ENCODE measurements around the gene CHRM5.
"Not testable (repeated sequence)": the region's sequence is repeated elsewhere in the genome, so short reads cannot be mapped to it uniquely, and the experiment has no call there.

The CHRM5 gene

GRCh38 chr15:34038871-34039789, 70.8 kb downstream of the CHRM5 start, which contains the start of gene AVEN:
TSS of gene AVEN (minus strand) at chr15:34039204. CDS start at chr15:34039046, 158 bp downstream.
- TF ChIP-seq SUZ12 (IDR thresholded peaks at IDR 0.05; ENCODE audit: extremely low read depth, insufficient read depth, insufficient read length) (no peak), ZNF274 (IDR thresholded peaks at IDR 0.05; ENCODE audit: low read depth, low read length) (no peak)
- Histone ChIP-seq H3K9me3 (ENCODE audit: insufficient read depth, low read length) (no peaks in the 10 kb centered on the region), H3K27me3 (ENCODE audit: insufficient read depth, insufficient read length) (no peaks in the 10 kb centered on the region), H3K4me3 (ENCODE audit: insufficient read length, low read depth) (peak within 1 kb of the TSS; percentile 71), H3K36me3 (ENCODE audit: insufficient read depth, insufficient read length, low read length) (no peaks in the 10 kb centered on the region), H3K9ac (ENCODE audit: insufficient read length, low read depth) (peak within 1 kb of the TSS; percentile 90), H3K4me1 (ENCODE audit: insufficient read depth, insufficient read length) (no peaks in the 10 kb centered on the region)
- no peak for DNase-seq (ENCODE audit: low read depth, low spot score)

DNA sequence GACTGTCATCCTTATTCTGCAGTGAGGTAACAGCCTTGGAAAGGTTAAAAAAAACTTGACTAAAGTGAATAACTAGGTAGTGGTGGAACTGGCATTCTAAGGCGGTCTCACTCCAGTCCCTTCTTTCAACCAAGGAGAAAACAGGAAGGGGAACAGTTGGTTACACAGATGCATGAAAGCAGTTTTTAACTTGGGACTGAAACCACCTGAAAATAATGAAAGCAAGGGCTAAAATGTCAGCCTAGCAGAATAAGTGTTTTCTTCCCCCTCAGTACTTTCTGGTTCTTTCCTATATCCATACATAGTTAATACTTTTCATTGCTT, 71.5 kb downstream of the CHRM5 start:
- peak overlapping the region; percentile 71 for H3K4me3 ChIP-seq (ENCODE audit: insufficient read length, low read depth)

DNA sequence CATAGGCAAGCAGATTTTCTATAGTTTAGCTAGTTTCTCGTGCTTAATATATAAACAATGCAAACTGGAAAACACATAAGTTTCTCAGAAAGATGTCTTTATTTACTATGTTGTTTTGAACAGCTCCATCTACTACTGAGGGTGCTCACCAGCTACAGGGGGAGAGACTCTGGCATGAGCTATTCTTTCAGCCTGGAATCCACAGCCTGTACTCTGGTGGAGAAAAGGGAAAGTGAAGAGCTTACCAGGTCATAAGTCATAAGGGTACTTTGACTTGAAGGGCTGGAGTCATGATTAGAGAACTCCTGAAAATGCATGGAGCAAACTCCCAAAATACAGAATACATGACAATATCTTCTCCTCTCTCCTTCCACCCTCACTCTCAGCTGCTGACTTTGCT, 75.1 kb downstream of the CHRM5 start:
- Histone ChIP-seq H3K4me3 (ENCODE audit: insufficient read length, low read depth) (no peak overlapping the region), H3K4me1 (ENCODE audit: insufficient read depth, insufficient read length) (no peaks in the 10 kb centered on the region), H3K9me3 (ENCODE audit: insufficient read depth, low read length) (no peaks in the 10 kb centered on the region), H3K27me3 (ENCODE audit: insufficient read depth, insufficient read length) (no peaks in the 10 kb centered on the region), H3K9ac (ENCODE audit: insufficient read length, low read depth) (no peak overlapping the region), H3K36me3 (ENCODE audit: insufficient read depth, insufficient read length, low read length) (no peaks in the 10 kb centered on the region)
- TF ChIP-seq ZNF274 (IDR thresholded peaks at IDR 0.05; ENCODE audit: low read depth, low read length) = no peak
- TF ChIP-seq SUZ12 (IDR thresholded peaks at IDR 0.05; ENCODE audit: extremely low read depth, insufficient read depth, insufficient read length) = no peak
- no peak for TF ChIP-seq YY1 (IDR thresholded peaks at IDR 0.05; ENCODE audit: insufficient read depth, insufficient read length)
- no peak for DNase-seq (ENCODE audit: low read depth, low spot score)

More for the DNA sequence above, 71.5 kb downstream of the CHRM5 start:
- DNase-seq (ENCODE audit: low read depth, low spot score) = no peak
- Histone ChIP-seq H3K4me1 (ENCODE audit: insufficient read depth, insufficient read length) (no peaks in the 10 kb centered on the region), H3K36me3 (ENCODE audit: insufficient read depth, insufficient read length, low read length) (no peaks in the 10 kb centered on the region), H3K9ac (ENCODE audit: insufficient read length, low read depth) (no peak overlapping the region), H3K9me3 (ENCODE audit: insufficient read depth, low read length) (no peaks in the 10 kb centered on the region), H3K27me3 (ENCODE audit: insufficient read depth, insufficient read length) (no peaks in the 10 kb centered on the region)
- TF ChIP-seq SUZ12 (IDR thresholded peaks at IDR 0.05; ENCODE audit: extremely low read depth, insufficient read depth, insufficient read length) = no peak
- TF ChIP-seq ZNF274 (IDR thresholded peaks at IDR 0.05; ENCODE audit: low read depth, low read length) = no peak
- TF ChIP-seq YY1 (IDR thresholded peaks at IDR 0.05; ENCODE audit: insufficient read depth, insufficient read length) = no peak

DNA sequence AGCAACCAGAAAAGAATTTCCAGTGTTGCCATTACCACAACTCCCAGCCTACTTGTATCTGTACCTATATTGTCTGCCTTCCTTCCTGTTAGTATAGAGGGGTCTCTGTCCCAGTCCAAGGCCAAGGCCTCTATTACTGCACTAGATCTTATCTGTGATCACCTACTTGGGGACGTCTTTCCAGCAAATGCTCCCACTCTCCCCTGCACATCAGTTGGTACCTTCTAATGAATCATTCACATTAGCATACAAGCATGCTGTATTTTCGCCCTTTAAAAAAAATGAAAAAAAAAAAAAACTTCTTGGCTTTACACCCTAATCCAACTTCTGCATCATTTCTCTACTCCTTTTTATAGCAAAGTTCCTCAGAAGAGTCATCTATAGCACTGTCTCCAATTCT, 75.5 kb downstream of the CHRM5 start:
- TF ChIP-seq ZNF274 (IDR thresholded peaks at IDR 0.05; ENCODE audit: low read depth, low read length) = no peak
- H3K4me3 ChIP-seq (ENCODE audit: insufficient read length, low read depth) = no peak overlapping the region
- DNase-seq (ENCODE audit: low read depth, low spot score) = no peak
- no peaks in the 10 kb centered on the region for H3K36me3 ChIP-seq (ENCODE audit: insufficient read depth, insufficient read length, low read length)
- H3K9me3 ChIP-seq (ENCODE audit: insufficient read depth, low read length) = no peaks in the 10 kb centered on the region
- H3K9ac ChIP-seq (ENCODE audit: insufficient read length, low read depth) = no peak overlapping the region
- H3K4me1 ChIP-seq (ENCODE audit: insufficient read depth, insufficient read length) = peaks cover 3% of the 10 kb centered on the region
- H3K27me3 ChIP-seq (ENCODE audit: insufficient read depth, insufficient read length) = no peaks in the 10 kb centered on the region

- no peak overlapping the region for H3K4me3 ChIP-seq (ENCODE audit: insufficient read length, low read depth)
- no peak for DNase-seq (ENCODE audit: low read depth, low spot score)
- peaks cover 3% of the 10 kb centered on the region for H3K4me1 ChIP-seq (ENCODE audit: insufficient read depth, insufficient read length)
- H3K9ac ChIP-seq (ENCODE audit: insufficient read length, low read depth) = no peak overlapping the region
- no peaks in the 10 kb centered on the region for H3K27me3 ChIP-seq (ENCODE audit: insufficient read depth, insufficient read length)
- 0 out of 2 replicates have a peak, but pooled peaks cover 11% of the 10 kb centered on the region for H3K9me3 ChIP-seq (ENCODE audit: insufficient read depth, low read length)
- H3K36me3 ChIP-seq (ENCODE audit: insufficient read depth, insufficient read length, low read length) = no peaks in the 10 kb centered on the region
- no peak for TF ChIP-seq YY1 (IDR thresholded peaks at IDR 0.05; ENCODE audit: insufficient read depth, insufficient read length)
- TF ChIP-seq SUZ12 (IDR thresholded peaks at IDR 0.05; ENCODE audit: extremely low read depth, insufficient read depth, insufficient read length) = no peak
Measured at GRCh38 chr15:34046471-34047145, 78.3 kb downstream of the CHRM5 start.

DNA sequence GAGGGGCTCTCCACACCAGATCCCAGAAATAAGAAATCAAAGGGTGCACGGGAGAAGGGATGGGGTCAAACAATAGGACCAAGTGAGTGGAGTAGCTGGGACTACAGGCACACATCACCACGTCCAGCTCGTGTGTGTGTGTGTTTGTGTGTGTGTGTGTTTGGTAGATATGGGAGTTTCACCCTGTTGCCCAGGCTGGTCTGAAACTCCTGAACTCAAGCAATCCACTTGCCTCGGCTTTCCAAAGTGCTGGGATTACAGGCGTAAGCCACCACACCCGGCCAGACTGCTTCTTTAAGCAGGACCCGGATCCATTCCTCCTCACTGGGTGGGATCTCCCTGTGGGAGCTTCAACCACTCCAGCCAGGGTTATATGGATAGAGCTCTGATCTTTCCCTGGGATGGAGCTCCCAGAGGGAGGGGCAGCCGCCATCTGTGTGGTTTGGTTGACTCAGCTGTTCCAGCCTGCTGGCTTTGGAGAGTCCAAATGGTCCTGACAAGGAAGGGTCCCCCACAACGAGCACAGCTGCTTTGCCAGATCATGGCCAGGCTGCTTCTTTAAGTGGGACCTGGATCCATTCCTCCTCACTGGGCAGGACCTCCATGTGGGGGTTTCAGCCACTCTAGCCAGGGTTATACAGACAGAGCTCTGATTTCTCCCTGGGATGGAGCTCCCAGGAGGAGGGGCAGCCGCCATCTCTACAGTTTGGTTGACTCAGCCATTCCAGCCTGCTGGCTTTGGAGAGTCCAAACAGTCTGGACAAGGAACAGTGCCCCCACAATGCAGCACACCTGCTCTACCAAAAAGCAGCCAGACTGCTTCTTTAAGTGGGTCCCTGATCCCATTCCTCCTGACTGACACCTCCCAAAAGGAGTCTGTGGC, 79.8 kb downstream of the CHRM5 start:
- Histone ChIP-seq H3K36me3 (ENCODE audit: insufficient read depth, insufficient read length, low read length) (no peaks in the 10 kb centered on the region), H3K4me3 (ENCODE audit: insufficient read length, low read depth) (no peak overlapping the region), H3K9ac (ENCODE audit: insufficient read length, low read depth) (no peak overlapping the region), H3K4me1 (ENCODE audit: insufficient read depth, insufficient read length) (peaks cover 3% of the 10 kb centered on the region), H3K9me3 (ENCODE audit: insufficient read depth, low read length) (0 out of 2 replicates have a peak, but pooled peaks cover 11% of the 10 kb centered on the region), H3K27me3 (ENCODE audit: insufficient read depth, insufficient read length) (no peaks in the 10 kb centered on the region)
- no peak for TF ChIP-seq SUZ12 (IDR thresholded peaks at IDR 0.05; ENCODE audit: extremely low read depth, insufficient read depth, insufficient read length)
- TF ChIP-seq YY1 (IDR thresholded peaks at IDR 0.05; ENCODE audit: insufficient read depth, insufficient read length) = no peak
- no peak for DNase-seq (ENCODE audit: low read depth, low spot score)

GRCh38 chr15:34049112-34049511, 80.8 kb downstream of the CHRM5 start:
- TF ChIP-seq SUZ12 (IDR thresholded peaks at IDR 0.05; ENCODE audit: extremely low read depth, insufficient read depth, insufficient read length) (no peak), YY1 (IDR thresholded peaks at IDR 0.05; ENCODE audit: insufficient read depth, insufficient read length) (no peak), ZNF274 (IDR thresholded peaks at IDR 0.05; ENCODE audit: low read depth, low read length) (no peak)
- Histone ChIP-seq H3K4me3 (ENCODE audit: insufficient read length, low read depth) (no peak overlapping the region), H3K9me3 (ENCODE audit: insufficient read depth, low read length) (0 out of 2 replicates have a peak, but pooled peaks cover 11% of the 10 kb centered on the region), H3K27me3 (ENCODE audit: insufficient read depth, insufficient read length) (no peaks in the 10 kb centered on the region), H3K36me3 (ENCODE audit: insufficient read depth, insufficient read length, low read length) (no peaks in the 10 kb centered on the region), H3K4me1 (ENCODE audit: insufficient read depth, insufficient read length) (peaks cover 3% of the 10 kb centered on the region), H3K9ac (ENCODE audit: insufficient read length, low read depth) (no peak overlapping the region)
- DNase-seq (ENCODE audit: low read depth, low spot score) = no peak

- not testable (repeated sequence) for H3K36me3 ChIP-seq (ENCODE audit: insufficient read depth, insufficient read length, low read length); DNase-seq (ENCODE audit: low read depth, low spot score); H3K4me3 ChIP-seq (ENCODE audit: insufficient read length, low read depth); H3K4me1 ChIP-seq (ENCODE audit: insufficient read depth, insufficient read length); H3K9ac ChIP-seq (ENCODE audit: insufficient read length, low read depth); H3K27me3 ChIP-seq (ENCODE audit: insufficient read depth, insufficient read length)
- 0 out of 2 replicates have a peak, but pooled peaks cover 11% of the 10 kb centered on the region for H3K9me3 ChIP-seq (ENCODE audit: insufficient read depth, low read length)
Measured at GRCh38 chr15:34050385-34050784, 82.1 kb downstream of the CHRM5 start.
